Measurements from ENCODE around the gene C18orf32.
"Not testable (repeated sequence)": the region's sequence is repeated elsewhere in the genome, so short reads cannot be mapped to it uniquely, and the experiment has no call there.

The C18orf32 gene

GRCh38 chr18:49500201-49500921 is 13.3 kb upstream of the C18orf32 start:
- no peak for DNase-seq

- no peak for DNase-seq
These were observed 12.1 kb upstream of the C18orf32 start for GRCh38 chr18:49499046-49499637.

GRCh38 chr18:49495480-49495879 is 8.4 kb upstream of the C18orf32 start:
- no peak for DNase-seq

- no peak for DNase-seq
These were observed 8.0 kb upstream of the C18orf32 start for GRCh38 chr18:49495076-49495475.

- DNase-seq = no peak
These were observed 7.6 kb upstream of the C18orf32 start for GRCh38 chr18:49494660-49495059.

GRCh38 chr18:49492694-49493033 is 5.6 kb upstream of the C18orf32 start:
- DNase-seq = no peak

GRCh38 chr18:49491857-49492693 is 5.0 kb upstream of the C18orf32 start, which contains the start of gene RPL17:
Gene RPL17, minus strand, starts transcription at chr18:49492465.
- peak; percentile 96 for DNase-seq

- DNase-seq = no peak
These were observed 4.5 kb upstream of the C18orf32 start for GRCh38 chr18:49491534-49491856.

- no peak for DNase-seq
These were observed 3.3 kb upstream of the C18orf32 start for GRCh38 chr18:49490246-49490762.

GRCh38 chr18:49487711-49488310 is 777 bp upstream of the C18orf32 start:
- DNase-seq = no peak

GRCh38 chr18:49486606-49486952 is 455 bp downstream of the C18orf32 start:
- DNase-seq = no peak

- no peak for DNase-seq
These were observed 900 bp downstream of the C18orf32 start for GRCh38 chr18:49486134-49486533.

- DNase-seq = no peak
These were observed 3.8 kb downstream of the C18orf32 start for GRCh38 chr18:49483198-49483597.

- DNase-seq = no peak
These were observed 5.1 kb downstream of the C18orf32 start for GRCh38 chr18:49481907-49482306.

- DNase-seq = no peak
These were observed 5.7 kb downstream of the C18orf32 start for GRCh38 chr18:49481317-49481716.

GRCh38 chr18:49479381-49480137 is 7.5 kb downstream of the C18orf32 start:
- DNase-seq = no peak

GRCh38 chr18:49476664-49477411 is 10.2 kb downstream of the C18orf32 start:
- no peak for DNase-seq

- DNase-seq = not testable (repeated sequence)
These were observed 12.1 kb downstream of the C18orf32 start for GRCh38 chr18:49474935-49475334.

- no peak for DNase-seq
These were observed 13.3 kb downstream of the C18orf32 start for GRCh38 chr18:49473721-49474120.

- no peak for DNase-seq
These were observed 14.6 kb downstream of the C18orf32 start for GRCh38 chr18:49472459-49472858.

GRCh38 chr18:49471532-49471931 is 15.5 kb downstream of the C18orf32 start:
- DNase-seq = no peak

GRCh38 chr18:49467599-49467998 is 19.4 kb downstream of the C18orf32 start:
- DNase-seq = no peak
